Globus pallidus (tissue), 1 donor: ENCODE data around the gene TNFAIP8L3.
"Not testable (repeated sequence)": the region's sequence is repeated elsewhere in the genome, so short reads cannot be mapped to it uniquely, and the experiment has no call there.

Experiments
- DNase-seq: peaks from one replicate; pipeline ENCODE4 v3.0.0-alpha.2; 2015; ENCODE audit warnings: low spot score

Gene TNFAIP8L3

GRCh38 chr15:51060030-51060673 lies 34.6 kb downstream of the TNFAIP8L3 start:
- no peak for DNase-seq

DNA sequence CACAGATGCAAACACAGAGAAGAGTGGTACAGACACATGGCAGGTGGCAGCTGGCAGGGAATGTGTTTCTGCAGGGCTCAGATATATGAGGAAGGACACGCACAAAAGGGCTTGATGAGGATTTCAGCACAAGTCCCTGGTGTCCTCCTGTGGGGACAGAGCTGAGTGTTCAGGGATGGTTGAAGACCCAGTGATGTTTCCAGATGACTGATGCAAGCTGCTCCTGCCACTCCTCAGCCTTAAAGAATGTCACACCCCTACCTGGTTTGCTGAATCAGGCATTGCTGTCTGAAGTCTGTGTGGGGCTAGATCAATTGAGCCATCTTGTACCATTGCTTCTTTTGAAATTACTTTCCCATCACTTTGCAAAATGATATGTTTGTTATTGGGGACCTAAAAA lies 40.2 kb downstream of the TNFAIP8L3 start:
- DNase-seq = no peak

- DNase-seq = no peak
These were observed 41.1 kb downstream of the TNFAIP8L3 start for GRCh38 chr15:51053571-51053970.

GRCh38 chr15:51051776-51052175 lies 42.9 kb downstream of the TNFAIP8L3 start:
- DNase-seq = peak; percentile 40

DNA sequence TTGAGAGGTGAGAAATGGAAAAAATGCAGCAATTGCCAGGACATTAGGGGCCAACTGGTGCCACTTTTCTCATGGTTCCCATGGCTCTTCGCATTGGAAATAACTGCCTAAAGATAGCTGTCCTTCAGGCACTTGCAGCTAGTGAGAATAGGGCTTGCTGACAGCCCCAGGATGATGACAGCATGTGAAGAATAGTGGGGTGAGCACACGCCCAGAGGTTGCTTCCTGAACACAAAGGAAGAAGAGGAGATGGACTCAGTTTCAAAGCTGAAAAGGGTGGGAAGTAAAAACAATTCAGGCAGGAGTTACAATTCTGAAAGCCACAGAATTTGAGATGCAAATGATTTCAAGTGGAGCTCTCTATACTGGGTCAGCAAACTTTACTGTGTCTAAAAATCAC lies 45.6 kb downstream of the TNFAIP8L3 start:
- no peak for DNase-seq

- no peak for DNase-seq
These were observed 46.4 kb downstream of the TNFAIP8L3 start for GRCh38 chr15:51048308-51048707.

DNA sequence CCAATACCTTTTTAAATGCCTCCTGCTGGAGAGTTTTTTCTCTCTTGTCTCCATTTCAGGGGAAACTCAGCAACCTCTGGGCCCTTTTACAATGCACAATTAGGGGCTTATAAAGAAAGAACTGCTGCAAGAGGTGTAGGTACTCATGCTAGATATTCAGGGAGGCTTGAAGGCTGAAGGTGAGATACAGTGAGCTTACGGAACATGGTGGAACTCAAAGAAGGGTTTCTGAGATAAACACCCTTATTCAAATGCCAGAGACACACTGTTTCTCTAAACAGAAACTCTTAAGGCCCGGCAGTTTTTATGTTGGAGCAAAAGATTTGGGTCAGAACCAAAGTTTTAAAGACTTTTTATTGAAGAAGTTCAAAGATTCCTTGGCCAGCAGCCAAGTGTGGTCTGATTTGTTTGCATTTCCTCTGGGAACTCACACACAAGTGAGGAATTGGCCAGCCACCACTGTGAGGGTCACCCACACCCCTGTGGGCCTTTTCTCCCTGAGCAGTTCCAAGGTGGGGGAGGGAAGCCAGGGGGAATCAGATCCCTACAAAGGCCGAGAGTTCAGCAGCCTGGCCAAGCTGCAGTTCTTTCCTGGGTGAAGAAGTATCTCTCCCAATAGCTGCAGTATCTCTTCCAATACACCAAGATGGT lies 47.8 kb downstream of the TNFAIP8L3 start:
- DNase-seq = no peak

DNA sequence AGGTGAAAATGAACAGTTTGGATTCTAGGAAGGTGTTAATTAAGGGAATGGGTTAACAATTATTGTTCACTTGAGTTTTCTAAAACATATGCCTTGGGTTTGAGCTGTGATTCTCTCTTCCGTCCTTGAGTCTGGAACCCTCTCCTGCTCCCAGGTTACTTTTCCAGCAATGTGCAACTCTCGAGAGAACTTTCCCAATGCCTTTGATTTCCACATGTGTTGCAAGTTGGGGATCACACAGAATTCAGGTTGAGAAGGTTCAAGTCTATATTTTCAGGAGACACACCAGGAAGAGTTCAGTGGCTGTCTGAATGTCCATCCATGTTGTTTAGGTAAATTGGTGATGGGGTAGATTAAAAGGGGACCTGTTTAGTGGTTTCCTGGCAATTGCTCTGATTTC lies 48.7 kb downstream of the TNFAIP8L3 start:
- DNase-seq = no peak

DNA sequence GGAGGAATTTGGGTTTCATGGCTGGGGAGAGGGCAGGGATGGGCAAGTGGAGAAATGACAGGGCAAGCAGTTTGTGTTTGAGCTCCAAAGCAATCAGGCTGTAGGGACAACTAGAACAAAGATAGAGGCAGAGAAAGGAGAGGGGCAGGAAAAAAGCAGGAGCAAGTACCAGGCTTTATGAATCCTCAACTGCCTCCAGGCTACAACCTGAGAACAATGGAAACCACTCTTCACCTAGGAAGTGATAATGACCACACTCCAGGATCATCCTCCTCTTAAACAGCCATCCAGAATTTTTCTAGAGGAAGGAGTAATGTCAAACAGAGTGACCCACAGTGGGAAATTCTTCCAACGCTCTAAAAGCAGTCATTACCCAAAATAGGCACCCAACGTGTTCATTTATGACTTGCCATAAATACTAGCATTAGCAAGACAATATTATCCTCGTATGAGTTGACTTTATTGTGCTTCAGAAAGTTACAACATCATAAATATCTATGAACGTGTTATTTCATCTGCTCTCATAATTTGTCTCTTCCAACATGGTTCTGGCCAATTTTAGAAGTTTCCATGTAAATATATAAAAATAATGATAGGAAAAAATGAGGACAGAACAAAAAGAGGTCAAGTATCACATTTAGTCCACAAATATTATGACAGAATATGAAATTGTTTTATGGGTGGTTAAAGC lies 50.5 kb downstream of the TNFAIP8L3 start:
- DNase-seq = no peak

GRCh38 chr15:51038974-51039319 lies 55.8 kb downstream of the TNFAIP8L3 start:
- DNase-seq = no peak

GRCh38 chr15:51038162-51038973 lies 56.3 kb downstream of the TNFAIP8L3 start:
- no peak for DNase-seq

- not testable (repeated sequence) for DNase-seq
These were observed 57.2 kb downstream of the TNFAIP8L3 start for GRCh38 chr15:51037474-51037873.

DNA sequence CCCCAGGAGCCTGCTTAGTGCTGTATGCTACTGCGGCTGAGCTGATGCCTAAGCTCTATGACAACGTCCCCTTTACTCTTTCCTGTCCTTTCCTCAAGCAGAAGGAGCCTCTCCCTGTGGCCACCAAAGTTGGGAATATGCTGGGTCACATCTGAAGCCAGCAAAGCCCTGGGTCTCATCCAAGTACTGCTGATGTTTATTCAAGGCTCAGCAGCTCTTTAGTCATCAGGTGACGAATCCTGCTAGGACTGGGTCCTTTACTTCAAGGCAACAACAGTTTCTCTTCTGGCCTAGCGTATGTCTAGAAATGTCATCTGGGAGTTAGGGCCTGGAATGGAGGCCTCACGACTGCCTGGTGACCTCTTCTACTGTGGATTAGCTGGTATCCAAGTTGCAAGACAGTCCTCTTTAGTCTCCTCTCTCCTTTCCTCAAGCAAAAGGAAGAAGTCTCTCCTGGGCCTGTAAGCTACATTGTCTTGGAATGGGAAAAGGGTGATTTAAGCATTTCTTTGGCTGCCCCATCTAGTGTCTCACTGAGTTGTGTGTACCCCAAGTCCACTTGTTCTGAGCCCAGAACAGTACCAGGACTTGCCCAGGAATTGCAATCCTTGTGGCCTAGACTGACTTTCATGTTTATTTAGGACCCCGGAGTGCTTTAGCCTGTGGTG lies 63.9 kb downstream of the TNFAIP8L3 start:
- no peak for DNase-seq

DNA sequence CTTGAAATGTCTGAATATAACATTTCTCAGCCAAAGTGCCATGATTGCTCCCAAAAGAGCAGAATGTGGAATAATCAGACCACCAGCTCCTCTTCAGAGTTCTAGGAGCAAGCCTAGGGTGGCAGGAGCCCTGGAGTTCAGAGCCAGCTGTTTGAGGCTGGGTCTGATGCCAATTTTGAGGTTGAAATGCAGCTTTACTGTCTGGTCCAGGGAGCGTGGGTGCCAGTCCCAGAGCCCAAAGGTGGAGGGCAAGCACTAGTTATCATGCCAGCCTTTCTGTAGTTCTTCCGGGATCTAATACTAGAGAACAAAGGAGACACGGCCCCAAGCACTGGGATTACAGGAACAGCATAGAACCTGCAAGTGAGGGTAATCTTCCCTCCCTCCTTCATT lies 69.3 kb downstream of the TNFAIP8L3 start:
- DNase-seq = no peak

DNA sequence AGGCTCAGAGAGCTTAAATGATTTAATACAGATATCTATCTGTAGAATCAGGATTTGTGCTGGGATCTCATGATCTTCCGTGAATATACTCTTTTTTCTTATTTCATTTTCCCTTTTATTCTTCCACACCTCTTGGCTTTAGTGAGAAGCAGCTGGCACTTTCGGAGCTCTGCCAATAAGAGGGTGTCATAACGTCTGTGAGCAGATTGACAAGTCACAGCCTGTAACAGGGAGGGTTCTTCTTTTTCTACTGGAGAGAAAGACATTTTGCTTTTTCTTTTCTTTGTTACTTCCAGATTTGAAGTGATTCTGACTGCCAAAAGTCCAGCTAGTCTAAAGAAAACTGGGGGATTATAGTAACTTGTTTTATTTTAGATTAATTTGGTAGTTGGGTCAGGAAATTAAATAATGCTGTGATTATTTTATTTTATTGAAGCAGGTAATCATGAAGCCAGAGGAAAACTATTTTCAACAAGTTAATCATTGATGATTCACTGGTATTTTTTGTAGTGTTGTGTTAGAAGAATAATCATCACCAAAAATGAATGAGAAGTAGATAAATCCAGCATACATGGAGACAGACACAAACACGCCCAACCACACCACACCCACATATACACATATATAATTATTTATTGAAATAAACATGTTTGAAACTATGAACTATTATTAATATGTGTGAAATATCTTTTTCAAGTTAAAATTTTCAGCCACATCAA lies 69.8 kb downstream of the TNFAIP8L3 start:
- DNase-seq = no peak

- no peak for DNase-seq
These were observed 71.2 kb downstream of the TNFAIP8L3 start for GRCh38 chr15:51023499-51023898.

DNA sequence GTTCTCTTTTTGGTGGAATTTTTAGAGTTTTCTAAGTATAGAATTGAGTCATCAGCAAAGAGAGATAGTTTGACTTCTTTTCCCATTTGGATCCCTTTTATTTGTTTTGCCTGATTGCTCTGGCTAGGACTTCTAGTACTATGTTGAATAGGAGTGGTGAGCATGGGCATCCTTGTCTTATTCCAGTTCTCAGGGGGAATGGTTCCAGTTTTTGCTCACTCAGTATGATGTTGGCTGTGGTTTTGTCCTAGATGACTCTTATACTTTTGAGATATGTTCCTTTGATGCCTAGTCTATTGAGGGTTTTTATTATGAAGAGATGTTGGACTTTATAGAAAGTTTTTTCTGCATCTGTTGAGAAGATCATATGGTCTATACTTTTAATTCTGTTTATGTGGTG lies 72.5 kb downstream of the TNFAIP8L3 start:
- DNase-seq = no peak

GRCh38 chr15:51016615-51017014 lies 78.1 kb downstream of the TNFAIP8L3 start:
- no peak for DNase-seq

DNA sequence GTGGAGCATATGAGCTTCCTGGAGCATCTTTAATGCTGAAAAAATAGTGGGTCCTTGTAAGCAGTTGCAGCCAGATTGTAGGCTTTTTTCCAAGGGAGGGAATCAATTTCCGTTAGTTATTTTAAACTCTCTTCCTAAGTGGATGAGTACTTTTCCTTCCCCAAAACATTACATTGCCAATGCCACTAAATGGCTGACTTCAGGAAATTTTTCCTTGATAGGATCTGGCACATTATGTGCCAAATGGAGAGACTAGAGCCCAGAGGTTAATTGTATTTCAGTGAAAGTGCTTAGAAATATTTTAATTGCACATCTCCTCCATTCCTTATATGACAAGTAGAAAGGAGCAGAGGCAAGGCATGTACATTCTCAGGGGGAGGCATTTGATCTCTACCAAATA lies 83.5 kb downstream of the TNFAIP8L3 start:
- DNase-seq = no peak

DNA sequence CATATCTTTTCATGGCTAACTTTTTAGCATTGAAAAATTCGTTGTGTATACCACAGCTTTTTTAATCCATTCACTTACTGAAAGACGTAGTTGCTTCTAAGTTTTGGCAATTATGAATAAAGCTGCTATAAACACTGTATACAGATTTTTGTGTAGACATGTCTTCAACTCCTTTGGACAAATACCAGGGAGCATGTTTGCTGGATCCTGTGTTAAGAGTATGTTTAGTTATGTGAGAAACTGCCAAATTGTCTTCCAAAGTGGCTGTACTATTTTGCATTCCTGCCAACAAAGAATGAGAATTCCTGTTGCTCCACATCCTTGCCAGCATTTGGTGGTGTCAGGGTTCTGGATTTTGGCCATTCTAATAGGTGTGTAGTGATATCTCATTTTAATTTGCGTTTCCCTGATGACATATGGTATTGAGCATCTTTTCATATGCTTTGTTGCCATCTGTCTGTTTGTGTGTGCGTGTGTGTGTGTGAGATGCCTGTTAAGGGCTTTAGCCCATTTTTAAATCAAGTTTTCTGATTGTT lies 87.5 kb downstream of the TNFAIP8L3 start:
- DNase-seq = no peak
